DOHH2 (cell line): ENCODE data around the gene TAX1BP1.

ENCODE experiments used
- CTCF ChIP-seq: fragments of 200-600 bp; sonication (generic); IDR thresholded peaks from one replicate; pipeline ENCODE4 v1.5.1; 2014; ENCODE audit warnings: antibody characterized with exemption, mild to moderate bottlenecking, low read depth, low read length; ENCODE audit not compliant: poor library complexity, severe bottlenecking
- EZH2phosphoT487 ChIP-seq: fragments of 200-600 bp; sonication (generic); IDR thresholded peaks from 2 replicates; pipeline ENCODE4 v1.6.1; 2017; ENCODE audit warnings: borderline replicate concordance, mild to moderate bottlenecking, antibody characterized with exemption, low read length, moderate library complexity, mixed read lengths

GRCh38 chr7:27804139-27804538 is 64.2 kb downstream of the TAX1BP1 start:
- no peak for TF ChIP-seq CTCF
- no peak for TF ChIP-seq EZH2phosphoT487
